Stimulated activated CD4-positive, alpha-beta T cell treated with anti-CD3 and anti-CD28 coated beads, Interleukin-1b, Interleukin-23, amount 100 ng/mL, for 24 hours (primary cell): ENCODE measurements around the gene OST4.
"Not testable (repeated sequence)": the region's sequence is repeated elsewhere in the genome, so short reads cannot be mapped to it uniquely, and the experiment has no call there.

Experiments
- DNase-seq, 4 experiments: peaks; one replicate each; pipeline ENCODE4 v3.0.0-alpha.2; 2020; ENCODE audit warnings: low read depth in 4 of 4, low spot score in 1 of 4

Gene OST4

DNA sequence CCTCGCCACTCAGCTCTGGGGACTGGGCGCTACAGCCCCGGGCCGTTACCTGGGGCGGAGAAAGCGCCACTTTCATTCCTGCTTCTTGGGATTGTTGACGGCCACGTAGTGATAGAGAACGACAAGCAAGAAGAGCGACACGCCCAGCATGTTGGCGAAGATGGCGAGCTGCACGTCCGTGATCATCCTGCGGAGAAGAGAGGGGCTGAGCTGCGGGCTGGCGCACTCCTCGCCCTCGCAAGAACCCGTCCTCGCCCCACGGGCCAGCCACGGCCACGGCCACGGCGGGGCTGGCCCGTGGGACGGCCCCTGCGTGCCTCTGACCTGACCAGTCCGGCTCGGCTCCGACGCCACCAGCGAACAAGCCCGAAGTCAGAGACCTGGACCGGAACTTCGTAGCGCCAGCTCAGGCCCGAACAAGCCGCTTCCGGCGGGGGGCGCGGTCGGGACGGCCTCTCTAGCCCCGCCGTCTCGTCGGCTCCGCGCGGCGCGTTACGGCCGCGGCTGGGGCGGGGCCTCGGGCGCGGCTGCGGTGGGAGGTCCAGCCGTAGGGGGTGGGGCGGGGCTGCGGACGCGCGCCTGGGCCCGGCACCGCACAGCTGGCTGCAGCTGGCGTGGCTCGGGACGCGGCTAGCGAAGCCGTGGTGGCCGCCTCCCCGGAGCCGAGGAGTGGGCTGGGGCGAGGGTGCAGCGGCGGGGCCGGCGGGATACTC is at the start of gene OST4:
OST4 (minus strand) TSS at position 378 of the 713 bp plus-strand sequence.
- DNase-seq, result peak; percentile 68 to 90 (median 80)

- not testable (repeated sequence) for DNase-seq
Measured at GRCh38 chr2:27119330-27119670, 47.8 kb upstream of the OST4 start.

GRCh38 chr2:27118525-27119329 is 47.3 kb upstream of the OST4 start, which contains the start of gene CGREF1:
CGREF1 (minus strand) TSS chr2:27119128; CDS start chr2:27104366, 14,762 bp downstream.
- DNase-seq, result peak in 1 of 4 experiments; percentile 7

DNA sequence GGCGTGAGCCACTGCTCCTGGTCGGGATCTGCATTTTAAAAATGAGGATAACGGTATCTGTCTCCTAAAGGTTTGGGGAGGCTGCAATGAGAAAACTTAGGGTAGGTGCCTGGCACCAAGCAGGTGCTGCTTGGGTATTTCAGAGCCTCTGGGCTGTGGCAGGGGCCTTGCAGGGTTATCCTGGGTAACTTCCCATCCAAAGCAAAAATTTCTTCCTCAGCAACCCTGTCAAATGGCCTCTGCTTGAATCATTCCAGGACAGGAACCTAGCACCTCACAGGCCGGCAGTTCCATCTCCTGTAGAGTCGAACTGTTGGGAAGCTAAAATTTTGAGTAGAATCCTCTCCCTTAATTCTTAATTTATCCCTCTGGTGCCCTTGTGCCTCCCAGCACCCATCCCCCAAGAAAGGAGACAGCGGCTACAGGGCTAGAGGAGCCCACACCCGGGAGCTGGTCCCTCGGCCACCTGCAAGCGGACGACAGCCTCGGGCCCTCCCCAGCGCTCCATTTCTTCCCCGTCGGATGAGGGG is 46.6 kb upstream of the OST4 start:
- no peak for DNase-seq

DNA sequence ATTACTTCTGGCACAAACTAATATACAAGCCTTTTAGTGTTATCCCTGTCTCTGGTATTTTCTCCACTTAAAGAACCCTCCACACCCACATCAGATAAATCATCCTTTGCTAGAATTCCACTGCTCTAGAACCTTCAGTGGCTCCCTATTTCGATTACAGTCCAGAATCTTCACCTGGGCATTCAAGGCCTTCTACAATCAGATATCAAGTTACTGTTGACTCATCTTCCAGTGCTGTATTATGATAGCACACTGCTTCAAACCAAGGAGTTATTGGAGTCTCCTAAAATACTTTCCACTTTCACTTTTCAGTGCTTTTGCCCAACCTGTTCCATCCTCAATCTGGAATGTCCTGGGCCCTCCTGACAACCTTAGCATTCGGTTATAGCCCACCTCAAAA is 44.1 kb upstream of the OST4 start:
- DNase-seq, result no peak

DNA sequence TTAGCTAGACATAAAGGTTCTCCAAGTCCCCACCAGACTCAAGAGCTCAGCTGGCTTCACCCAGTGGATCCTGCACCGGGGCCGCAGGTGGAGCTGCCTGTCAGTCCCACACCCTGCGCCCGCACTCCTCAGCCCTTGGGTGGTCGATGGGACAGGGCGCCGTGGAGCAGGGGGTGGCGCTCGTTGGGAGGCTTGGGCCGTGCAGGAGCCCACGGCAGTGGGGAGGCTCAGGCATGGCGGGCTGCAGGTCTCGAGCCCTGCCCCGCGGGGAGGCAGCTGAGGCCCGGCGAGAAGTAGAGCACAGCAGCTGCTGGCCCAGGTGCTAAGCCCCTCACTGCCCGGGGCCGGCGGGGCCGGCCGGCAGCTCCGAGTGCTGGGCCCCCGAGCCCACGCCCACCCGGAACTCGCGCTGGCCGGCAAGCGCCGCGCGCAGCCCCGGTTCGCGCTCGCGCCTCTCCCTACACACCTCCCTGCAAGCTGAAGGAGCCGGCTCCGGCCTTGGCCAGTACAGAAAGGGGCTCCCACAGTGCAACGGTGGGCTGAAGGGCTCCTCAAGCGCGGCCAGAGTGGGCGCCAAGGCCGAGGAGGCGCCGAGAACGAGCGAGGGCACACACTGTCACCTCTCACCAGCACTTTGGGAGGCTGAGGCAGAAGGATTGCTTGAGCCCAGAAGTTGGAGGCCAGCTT is 40.1 kb upstream of the OST4 start:
- not testable (repeated sequence) for DNase-seq

DNA sequence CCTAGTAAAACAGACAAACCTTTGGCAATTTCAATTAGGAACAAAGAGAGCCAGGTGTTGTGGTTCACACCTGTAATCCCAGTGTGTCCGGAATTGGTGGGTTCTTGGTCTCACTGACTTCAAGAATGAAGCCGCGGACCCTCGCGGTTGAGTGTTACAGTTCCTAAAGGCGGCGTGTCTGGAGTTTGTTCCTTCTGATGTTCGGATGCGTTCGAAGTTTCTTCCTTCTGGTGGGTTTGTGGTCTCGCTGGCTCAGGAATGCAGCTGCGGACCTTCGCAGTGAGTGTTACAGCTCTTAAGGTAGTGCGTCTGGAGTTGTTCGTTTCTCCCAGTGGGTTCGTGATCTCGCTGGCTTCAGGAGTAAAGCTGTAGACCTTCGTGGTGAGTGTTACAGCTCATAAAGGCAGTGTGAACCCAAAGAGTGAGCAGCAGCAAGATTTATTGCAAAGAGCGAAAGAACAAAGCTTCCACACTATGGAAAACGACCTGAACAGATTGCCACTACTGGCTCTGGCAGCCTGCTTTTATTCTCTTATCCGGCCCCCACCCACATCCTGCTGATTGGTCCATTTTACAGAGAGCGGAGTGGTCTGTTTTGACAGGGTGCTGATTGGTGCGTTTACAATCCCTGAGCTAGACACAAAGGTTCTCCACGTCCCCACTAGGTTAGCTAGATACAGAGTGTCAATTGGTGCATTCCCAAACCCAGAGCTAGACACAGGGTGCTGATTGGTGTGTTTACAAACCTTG is 39.3 kb upstream of the OST4 start:
- DNase-seq, result not testable (repeated sequence)

- no peak for DNase-seq
Measured at GRCh38 chr2:27109083-27109482, 37.6 kb upstream of the OST4 start.

DNA sequence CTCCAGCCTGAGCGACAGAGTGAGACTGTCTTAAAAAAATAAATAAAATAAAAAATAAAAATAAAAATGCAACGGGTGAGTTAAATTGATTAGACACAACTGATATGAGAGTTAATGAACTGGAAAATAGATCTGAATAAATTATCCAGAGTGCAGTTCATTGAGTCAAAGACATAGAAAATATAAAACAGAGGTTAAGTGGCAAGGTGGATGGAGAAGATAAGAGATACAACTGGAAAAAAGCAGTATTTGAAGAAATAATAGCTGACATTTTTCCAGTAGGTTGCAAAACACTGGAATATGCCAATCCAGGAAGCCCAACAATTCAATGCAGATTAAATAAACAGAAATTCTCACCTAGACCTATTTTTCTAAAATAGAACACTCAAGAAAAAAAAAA is 36.8 kb upstream of the OST4 start:
- DNase-seq, result no peak

DNA sequence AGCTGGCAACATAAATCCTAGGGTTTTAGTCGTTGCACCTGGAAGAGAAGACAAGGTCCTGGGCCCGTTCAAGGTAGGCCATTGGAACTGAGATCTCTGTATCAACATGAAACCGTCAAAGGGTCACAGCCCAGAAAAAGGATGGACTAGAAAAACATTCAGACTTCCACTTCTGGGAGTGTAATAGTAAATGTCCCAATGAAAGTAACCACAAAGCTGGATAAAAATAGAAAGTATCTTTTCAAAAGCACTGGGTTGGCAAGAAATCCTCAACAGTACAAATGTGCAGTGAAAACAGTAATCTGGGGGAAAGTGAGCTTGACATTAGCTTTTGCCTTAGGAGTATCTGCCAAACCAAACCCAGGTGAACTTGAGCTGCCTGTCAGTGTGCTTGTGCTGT is 34.5 kb upstream of the OST4 start:
- DNase-seq, result no peak

- DNase-seq, result no peak
Measured at GRCh38 chr2:27102329-27102728, 30.9 kb upstream of the OST4 start.

DNA sequence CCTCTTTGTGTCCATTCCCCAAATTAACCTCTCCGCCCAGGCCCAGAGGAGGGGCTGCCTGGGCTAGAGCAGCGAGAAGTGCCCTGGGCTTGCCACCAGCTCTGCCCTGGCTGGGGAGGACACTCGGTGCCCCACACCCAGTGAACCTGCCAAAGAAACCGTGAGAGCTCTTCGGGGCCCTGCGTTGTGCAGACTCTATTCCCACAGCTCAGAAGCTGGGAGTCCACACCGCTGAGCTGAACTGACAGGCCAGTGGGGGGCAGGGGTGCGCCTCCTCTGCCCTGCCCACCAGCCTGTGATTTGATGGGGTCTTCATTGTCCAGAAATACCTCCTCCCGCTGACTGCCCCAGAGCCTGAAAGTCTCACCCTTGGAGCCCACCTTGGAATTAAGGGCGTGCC is 28.6 kb upstream of the OST4 start:
- no peak for DNase-seq

GRCh38 chr2:27099334-27099955 is 28.0 kb upstream of the OST4 start:
- DNase-seq, result no peak

DNA sequence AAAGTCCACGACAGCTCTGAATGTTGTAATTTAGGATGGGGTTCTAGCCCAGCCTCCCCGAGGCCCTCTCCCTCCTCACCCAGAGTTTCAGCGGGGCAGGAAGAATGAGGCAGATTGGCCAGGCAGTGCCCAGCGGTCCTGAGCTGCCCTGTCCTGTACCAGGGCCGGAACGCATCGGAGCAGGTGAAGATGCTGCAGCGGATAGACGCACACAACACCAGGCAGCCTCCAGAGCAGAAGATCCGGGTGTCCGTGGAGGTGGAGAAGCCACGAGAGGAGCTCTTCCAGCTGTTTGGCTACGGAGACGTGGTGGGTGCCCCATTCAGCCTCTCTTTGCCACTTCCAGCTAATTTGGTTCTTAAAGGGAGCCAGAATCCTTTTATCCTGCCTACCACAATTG is 25.9 kb upstream of the OST4 start:
- DNase-seq, result no peak

GRCh38 chr2:27096748-27097297 is 25.4 kb upstream of the OST4 start:
- DNase-seq, result no peak

DNA sequence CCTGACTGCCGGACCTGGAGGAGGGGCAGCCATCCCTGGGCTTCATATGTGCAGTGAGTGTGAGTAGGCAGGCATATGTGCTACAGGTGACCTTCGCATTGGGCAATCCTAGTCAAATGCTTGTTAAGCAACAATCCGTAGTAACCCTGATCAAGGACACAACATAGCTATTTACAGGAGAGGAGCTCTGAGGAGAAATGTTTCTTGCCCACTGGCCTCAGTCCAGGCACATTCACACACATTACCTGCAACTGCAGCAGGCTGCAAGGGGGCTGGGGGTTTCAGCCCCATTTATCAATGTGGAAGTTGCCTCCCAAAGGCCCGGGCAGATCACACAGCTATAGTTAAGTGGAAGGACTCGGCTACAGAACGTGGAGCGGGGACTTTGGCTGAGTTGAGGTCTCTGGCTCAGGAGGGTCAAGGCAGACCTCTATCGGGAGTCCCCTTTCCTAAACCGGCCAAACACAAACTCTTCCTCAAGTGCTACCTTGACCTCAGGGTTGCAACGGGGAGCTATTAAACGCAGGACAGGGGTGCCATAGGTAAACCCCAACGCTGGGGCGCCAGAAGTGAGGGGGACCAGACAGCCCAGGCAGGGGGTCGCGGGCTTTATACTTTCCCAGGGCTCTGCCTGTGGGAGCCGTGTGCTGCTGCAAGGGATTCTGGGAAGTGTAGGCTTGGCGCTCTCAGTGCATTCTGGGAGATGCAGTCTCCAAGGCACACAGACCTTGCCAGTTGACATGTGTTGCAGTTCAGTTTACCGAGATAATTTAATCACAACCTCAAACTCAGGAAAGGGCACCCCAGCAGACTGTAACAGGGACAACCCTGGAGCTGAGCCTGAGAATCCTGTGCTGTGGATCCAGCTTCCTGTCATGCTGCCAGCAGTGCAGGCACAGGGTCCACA is 24.5 kb upstream of the OST4 start:
- DNase-seq, result no peak

DNA sequence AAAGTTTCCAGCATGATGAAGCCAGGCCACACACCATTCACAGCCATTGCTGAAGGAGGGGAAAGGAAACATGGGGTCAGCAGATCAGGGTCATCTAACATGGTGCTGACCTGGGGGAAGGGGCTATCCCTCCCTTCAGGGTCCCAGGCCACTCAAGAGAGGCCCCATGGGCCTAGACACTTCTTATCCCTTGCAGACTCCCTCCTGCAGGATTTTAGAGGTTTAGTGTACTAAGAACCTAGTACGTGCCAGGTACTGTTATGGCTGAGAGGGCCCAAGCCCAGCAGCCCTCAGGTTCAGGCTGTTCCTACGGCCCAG is 23.9 kb upstream of the OST4 start:
- no peak for DNase-seq

DNA sequence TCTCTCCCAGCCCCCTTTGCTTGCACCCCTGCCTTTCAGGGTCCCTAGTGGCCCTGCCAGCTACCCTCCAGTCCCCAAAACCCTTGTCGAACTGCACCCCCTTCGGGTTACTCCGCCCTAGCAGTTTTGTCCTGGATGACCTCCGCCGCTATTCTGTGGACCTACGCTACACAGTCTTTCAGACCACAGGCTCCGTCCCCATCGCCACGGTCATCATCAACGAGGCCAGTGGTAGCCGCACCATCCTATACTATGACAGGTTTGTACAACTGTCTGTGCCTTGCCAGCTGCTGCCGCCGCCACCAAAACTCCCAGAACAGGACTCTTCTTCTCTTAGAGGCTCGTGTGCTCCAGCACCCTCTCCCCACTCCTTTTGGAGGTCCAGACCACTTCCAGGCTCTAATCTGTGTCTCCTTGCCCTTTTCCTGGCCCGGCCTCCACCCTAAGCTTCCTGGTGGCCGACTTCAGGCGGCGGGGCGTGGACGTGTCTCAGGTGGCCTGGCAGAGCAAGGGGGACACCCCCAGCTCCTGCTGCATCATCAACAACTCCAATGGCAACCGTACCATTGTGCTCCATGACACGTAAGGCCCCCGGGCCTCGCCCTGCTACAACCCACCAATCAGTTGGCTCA is 23.0 kb upstream of the OST4 start:
- no peak for DNase-seq
